H1 (cell line): ENCODE results near the gene SLC5A10. TPM values are rescaled to one million over a fixed set of nuclear protein-coding genes. Genes with fewer than 3 reads are reported as not detected.

Experiments used
- CTCF ChIA-PET: fragments of 300-600 bp; sonication (Branson Sonifier 250); formaldehyde crosslinking; loops from one replicate; lab custom pipeline; 2021; ENCODE audit not compliant: partially characterized antibody; lab: Charles Lee
- POLR2A ChIA-PET: fragments of 300-600 bp; sonication (Branson Sonifier 250); formaldehyde crosslinking; loops from one replicate; lab custom pipeline; 2021; ENCODE audit warnings: inconsistent platforms; ENCODE audit not compliant: partially characterized antibody; lab: Charles Lee
- DNase-seq, 2 experiments: peaks; one replicate each; pipeline versions ENCODE4 v3.0.0 to v3.0.0-alpha.2; 2010 to 2022; ENCODE audit warnings: low spot score in 2 of 2, low read depth in 1 of 2, mixed read lengths in 1 of 2
- FAIRE-seq: peaks from 2 replicates; lab custom pipeline; 2011; peaks lifted over from hg19 to GRCh38; lab: Jason Lieb, UNC
- H2AFZ ChIP-seq: 2 replicates; pipeline ENCODE4 v1.8.1; 2012; ENCODE audit warnings: low read length, inconsistent platforms
- H2AK5ac ChIP-seq: 2 replicates; pipeline ENCODE4 v1.6.1; 2013; ENCODE audit warnings: low read depth, low read length
- H2BK120ac ChIP-seq: replicated peaks from 2 replicates; pipeline ENCODE3; 2013; ENCODE audit warnings: low read depth, low read length, inconsistent platforms
- H2BK12ac ChIP-seq: 2 replicates; pipeline ENCODE4 v1.6.1; 2013; ENCODE audit warnings: low read depth, low read length
- H2BK15ac ChIP-seq: 2 replicates; pipeline ENCODE4 v1.6.1; 2013; ENCODE audit warnings: low read length
- H2BK20ac ChIP-seq: 2 replicates; pipeline ENCODE4 v1.6.1; 2013; ENCODE audit warnings: low read length
- H2BK5ac ChIP-seq: 2 replicates; pipeline ENCODE4 v1.6.1; 2013; ENCODE audit warnings: low read depth, low read length
- H3K14ac ChIP-seq: 2 replicates; pipeline ENCODE4 v1.6.1; 2013; ENCODE audit warnings: inconsistent platforms; ENCODE audit not compliant: insufficient read length
- H3K18ac ChIP-seq: 2 replicates; pipeline ENCODE4 v1.6.1; 2013; ENCODE audit warnings: low read length; ENCODE audit errors: extremely low read depth
- H3K23ac ChIP-seq: 2 replicates; pipeline ENCODE4 v1.6.1; 2013; ENCODE audit warnings: inconsistent platforms; ENCODE audit not compliant: insufficient read length
- H3K23me2 ChIP-seq: 2 replicates; pipeline ENCODE4 v1.6.1; 2013; ENCODE audit warnings: low read depth, low read length
- H3K27ac ChIP-seq: 2 replicates; pipeline ENCODE4 v1.6.1; 2011; ENCODE audit warnings: low read depth, low read length, inconsistent platforms
- H3K27me3 ChIP-seq, 4 experiments: replicated peaks in 1 of 4; 1 replicate in 1 of 4; 2 replicates in 3 of 4; pipeline versions ENCODE4 v1.6.1 to v1.8.1; 2011 to 2013; ENCODE audit warnings: low read length in 3 of 4, mild to moderate bottlenecking in 3 of 4, inconsistent platforms in 2 of 4, mixed read lengths in 2 of 4, moderate library complexity in 1 of 4; ENCODE audit not compliant: control insufficient read depth in 3 of 4, insufficient read depth in 3 of 4; ENCODE audit errors: extremely low read depth in 1 of 4
- H3K36me3 ChIP-seq, 4 experiments: 2 replicates each; pipeline versions ENCODE4 v1.6.1 to v1.8.1; 2011 to 2013; ENCODE audit warnings: mild to moderate bottlenecking in 4 of 4, low read length in 3 of 4, moderate library complexity in 2 of 4, control low read depth in 1 of 4, inconsistent platforms in 1 of 4; ENCODE audit not compliant: insufficient read depth in 4 of 4, control insufficient read depth in 2 of 4
- H3K4ac ChIP-seq: replicated peaks from 2 replicates; pipeline ENCODE3; 2013; ENCODE audit warnings: low read length, low read depth, mixed read lengths, inconsistent platforms; ENCODE audit not compliant: insufficient read length
- H3K4me1 ChIP-seq, 4 experiments: replicated peaks in 1 of 4; 1 replicate in 1 of 4; 2 replicates in 3 of 4; pipeline versions ENCODE4 v1.6.1 to v1.8.1; 2011 to 2013; ENCODE audit warnings: low read length in 3 of 4, inconsistent platforms in 2 of 4, mixed read lengths in 1 of 4; ENCODE audit not compliant: insufficient read depth in 4 of 4, control insufficient read depth in 3 of 4
- H3K4me2 ChIP-seq, 2 experiments: 2 replicates each; pipeline versions ENCODE4 v1.6.1 to v1.8.1; 2011 to 2013; ENCODE audit warnings: low read depth in 2 of 2, low read length in 2 of 2, control low read depth in 1 of 2, inconsistent platforms in 1 of 2, mild to moderate bottlenecking in 1 of 2; ENCODE audit not compliant: insufficient read depth in 1 of 2
- H3K4me3 ChIP-seq, 4 experiments: fragments of 200-600, 300-600 bp in 1 of 4; sonication (generic), shearing (Covaris generic), sonication (Bioruptor Twin) in 1 of 4; 2 replicates each; pipeline versions ENCODE4 v1.5.1 to v1.8.1; 2011 to 2016; ENCODE audit warnings: low read length in 4 of 4, low read depth in 3 of 4, control low read depth in 2 of 4, inconsistent platforms in 2 of 4, mild to moderate bottlenecking in 2 of 4, mixed read lengths in 1 of 4, moderate library complexity in 1 of 4; ENCODE audit not compliant: insufficient read depth in 2 of 4; ENCODE audit errors: extremely low read depth in 1 of 4
- H3K56ac ChIP-seq: replicated peaks from 2 replicates; pipeline ENCODE3; 2013; ENCODE audit warnings: low read depth, mild to moderate bottlenecking, mixed read lengths, low read length, inconsistent platforms; ENCODE audit not compliant: insufficient read length
- H3K79me1 ChIP-seq: 2 replicates; pipeline ENCODE4 v1.6.1; 2013; ENCODE audit warnings: low read depth, low read length, control low read depth
- H3K79me2 ChIP-seq, 2 experiments: 2 replicates each; pipeline versions ENCODE4 v1.6.1 to v1.8.1; 2012 to 2013; ENCODE audit warnings: low read length in 2 of 2, mild to moderate bottlenecking in 2 of 2, inconsistent platforms in 1 of 2; ENCODE audit not compliant: insufficient read depth in 2 of 2, control insufficient read depth in 1 of 2
- H3K9ac ChIP-seq, 4 experiments: replicated peaks in 1 of 4; 1 replicate in 1 of 4; 2 replicates in 3 of 4; pipeline versions ENCODE4 v1.6.1 to v1.8.1; 2011 to 2013; ENCODE audit warnings: low read depth in 3 of 4, low read length in 3 of 4, control low read depth in 2 of 4, mild to moderate bottlenecking in 2 of 4, moderate library complexity in 2 of 4, inconsistent platforms in 1 of 4; ENCODE audit errors: extremely low read depth in 1 of 4
- H3K9me3 ChIP-seq, 2 experiments: 2 replicates each; pipeline versions ENCODE4 v1.6.1 to v1.8.1; 2012 to 2013; ENCODE audit warnings: mild to moderate bottlenecking in 2 of 2, moderate library complexity in 2 of 2, control low read depth in 1 of 2, inconsistent platforms in 1 of 2, low read depth in 1 of 2, low read length in 1 of 2, mixed read lengths in 1 of 2; ENCODE audit not compliant: insufficient read depth in 2 of 2
- H4K20me1 ChIP-seq, 2 experiments: replicated peaks in 1 of 2; 2 replicates each; pipeline versions ENCODE3 to v1.8.1; 2011 to 2013; ENCODE audit warnings: inconsistent platforms in 2 of 2, low read length in 2 of 2, mild to moderate bottlenecking in 1 of 2; ENCODE audit not compliant: insufficient read depth in 2 of 2, control insufficient read depth in 1 of 2
- H4K5ac ChIP-seq: 2 replicates; pipeline ENCODE4 v1.6.1; 2013; ENCODE audit warnings: low read length, low read depth, mixed read lengths, inconsistent platforms; ENCODE audit not compliant: insufficient read length
- H4K8ac ChIP-seq: 2 replicates; pipeline ENCODE4 v1.8.0; 2013; ENCODE audit warnings: mild to moderate bottlenecking, moderate library complexity, low read length, inconsistent platforms; ENCODE audit not compliant: insufficient read depth; ENCODE audit errors: extremely low read depth
- H4K91ac ChIP-seq: replicated peaks from 2 replicates; pipeline ENCODE3; 2013; ENCODE audit warnings: low read length, mixed read lengths, inconsistent platforms; ENCODE audit not compliant: insufficient read length
- CBX5 ChIP-seq: fragments of 300-800, 300-1000 bp; sonication (generic); IDR thresholded peaks from 2 replicates; pipeline ENCODE4 v1.7.1; 2016; ENCODE audit warnings: antibody characterized with exemption, low read length, low read depth
- EP300 ChIP-seq, 2 experiments: IDR thresholded peaks; 1 replicate in 1 of 2; 2 replicates in 1 of 2; pipeline ENCODE4 v1.6.1; 2011 to 2012; ENCODE audit warnings: low read depth in 2 of 2, low read length in 2 of 2, mild to moderate bottlenecking in 2 of 2, borderline replicate concordance in 1 of 2, inconsistent platforms in 1 of 2, moderate library complexity in 1 of 2
- KDM4A ChIP-seq: IDR thresholded peaks from one replicate; pipeline ENCODE4 v1.7.1; 2012; ENCODE audit warnings: low read depth, mild to moderate bottlenecking, moderate library complexity, low read length, inconsistent platforms; ENCODE audit not compliant: severe bottlenecking
- POLR2A ChIP-seq, 2 experiments: IDR thresholded peaks; 1 replicate in 1 of 2; 2 replicates in 1 of 2; pipeline ENCODE4 v1.6.1; 2011; ENCODE audit warnings: low read depth in 2 of 2, low read length in 2 of 2, mild to moderate bottlenecking in 2 of 2; ENCODE audit errors: control extremely low read depth in 1 of 2
- RBBP5 ChIP-seq: IDR thresholded peaks from 2 replicates; pipeline ENCODE4 v1.7.1; 2012; ENCODE audit warnings: low read depth, mild to moderate bottlenecking, inconsistent platforms, low read length, moderate library complexity, borderline replicate concordance
- SIX5 ChIP-seq: IDR thresholded peaks from 2 replicates; pipeline ENCODE4 v1.6.1; 2011; ENCODE audit warnings: mild to moderate bottlenecking, low read depth, low read length
- WGBS, 2 experiments: shearing (Covaris generic) in 1 of 2; methylation state at CpG; one replicate each; pipeline versions ENCODE4 v1.1.6 to v1.1.7; 2013 to 2015; ENCODE audit warnings: low lambda C conversion rate in 2 of 2, mixed read lengths in 2 of 2, inconsistent platforms in 1 of 2, low coverage in 1 of 2, missing lambda C conversion rate in 1 of 2; ENCODE audit not compliant: insufficient replicate concordance in 2 of 2, insufficient coverage in 1 of 2, insufficient read length in 1 of 2; ENCODE audit errors: extremely low coverage in 1 of 2, missing lambda C conversion rate in 1 of 2; 5-methylcytosine and 5-hydroxymethylcytosine counted together
- polyA plus RNA-seq, 7 experiments: library from polyadenylated mRNA; depleted of rRNA in 3 of 7; stranded (reverse) in 5 of 7; unstranded in 2 of 7; fragments of >200 nt in 5 of 7; fragments of 200-250 nt in 2 of 7; gene quantifications; 1 replicate in 5 of 7; 2 replicates in 1 of 7; 4 replicates in 1 of 7; pipeline versions ENCODE4 v1.2.1 to v1.2.3, GENCODE V29; 2011 to 2013; ENCODE audit warnings: missing spikeins in 2 of 7, mixed read lengths in 2 of 7
- total RNA-seq: library from RNA; stranded (reverse); fragmentation: NEBNext Ultra II Directional; extraction: Animal tissue kit (Norgen Biotek cat#: 25700); gene quantifications from 2 replicates; pipeline ENCODE4 v1.2.1, GENCODE V29; 2021

Gene SLC5A10
- total and polyA plus RNA-seq, 2 of the 8 experiments (the other 6 are each of a cell fraction or from before 2014, with no cell fraction given) = 0.05 to 0.11 TPM

DNA sequence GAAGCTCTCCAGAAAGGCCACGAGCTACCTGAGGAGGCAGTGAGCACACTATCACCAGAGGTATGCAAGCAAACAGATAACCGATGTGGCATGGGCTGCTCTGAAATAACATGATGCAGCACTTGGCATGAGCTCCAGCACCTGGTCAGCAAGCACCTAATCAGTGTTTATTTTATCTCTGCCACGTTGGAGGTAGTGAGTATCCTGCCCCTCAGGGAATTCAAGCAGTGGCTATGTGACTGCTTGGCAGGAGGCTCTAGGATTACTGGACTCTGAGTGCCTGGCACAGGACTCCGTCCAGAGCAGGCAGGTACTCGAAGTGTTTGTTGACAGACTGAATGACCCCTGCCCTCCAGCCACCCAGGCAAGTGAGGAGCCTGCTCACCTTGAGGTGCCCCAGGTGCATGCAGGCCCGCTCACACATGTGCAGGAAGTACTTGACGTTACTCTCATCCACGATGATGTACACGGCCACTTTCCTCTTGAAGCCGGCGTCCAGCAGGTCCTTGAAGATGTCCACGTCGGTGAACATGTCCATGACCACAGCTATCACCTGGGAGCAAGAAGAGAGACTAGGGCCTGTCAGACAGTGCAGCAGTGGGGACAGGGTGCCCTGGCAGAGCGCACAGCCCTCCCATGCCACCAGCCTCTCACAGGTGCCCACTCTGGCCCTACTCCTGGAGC, 36.0 kb downstream of the SLC5A10 start:
- 94% methylated on average over 14 of the region's 14 CpGs; no CpG with 5 or more reads in 1 of the 2 experiments for WGBS, 2 experiments
- H3K23me2 ChIP-seq = no peaks in the 10 kb centered on the region
- H3K36me3 ChIP-seq = peaks cover 0 to 18% (median 10%) of the 10 kb centered on the region in 4 experiments; a peak in 6 of 8 replicates
- FAIRE-seq (no peak), DNase-seq (no peak)
- no peak overlapping the region for H4K8ac ChIP-seq
- no peak overlapping the region for H2BK120ac ChIP-seq
- no peak overlapping the region for H4K91ac ChIP-seq
- H3K9ac ChIP-seq = no peak overlapping the region
- H3K18ac ChIP-seq = no peak overlapping the region
- no peak overlapping the region for H3K27ac ChIP-seq
- no peak overlapping the region for H3K23ac ChIP-seq
- H2AK5ac ChIP-seq = no peak overlapping the region
- CTCF ChIA-PET = interaction anchor here (0.9 to 2.5 kb wide), 3 partner anchors 13 to 27 kb away, joined by 3 to 9 read pairs (median 3); no protein-coding TSS in a partner anchor
- peaks cover 0 to 20% of the 10 kb centered on the region in 2 experiments; a peak in 1 of 4 replicates for H3K79me2 ChIP-seq
- H3K4me3 ChIP-seq = no peak overlapping the region
- no peak overlapping the region for H2BK12ac ChIP-seq
- H4K20me1 ChIP-seq = peaks cover 12 to 32% of the 10 kb centered on the region in 2 experiments
- no peak overlapping the region for H3K4ac ChIP-seq
- no peak for TF ChIP-seq KDM4A
- no peak for TF ChIP-seq SIX5
- TF ChIP-seq EP300 (IDR thresholded peaks at IDR 0.05; ENCODE audit: borderline replicate concordance in 1 of 2, low read depth in 2 of 2, low read length in 2 of 2) = no peak
- TF ChIP-seq CBX5 = no peak
- no peak for TF ChIP-seq POLR2A (IDR thresholded peaks at IDR 0.05; ENCODE audit: control extremely low read depth in 1 of 2, low read depth in 2 of 2, low read length in 2 of 2)
- TF ChIP-seq RBBP5 = no peak
- TF ChIP-seq, all 59 proteins: peak for 0
- Histone ChIP-seq H2AFZ (no peak overlapping the region), H2BK20ac (no peak overlapping the region), H3K27me3 (no peaks in the 10 kb centered on the region), H3K79me1 (peaks cover 20% of the 10 kb centered on the region), H3K56ac (no peak overlapping the region), H3K4me2 (no peak overlapping the region), H3K4me1 (no peaks in the 10 kb centered on the region), H3K14ac (no peak overlapping the region), H3K9me3 (no peaks in the 10 kb centered on the region), H2BK15ac (no peak overlapping the region), H4K5ac (no peak overlapping the region), H2BK5ac (no peak overlapping the region; the same call in 1 of the 2 replicates)
- POLR2A ChIA-PET = interaction anchor here (1.5 kb wide), 1 partner anchor 10 kb away, joined by 4 read pairs; no protein-coding TSS in a partner anchor
